ENCODE results near the gene HNRNPC. TPM values are rescaled to one million over a fixed set of nuclear protein-coding genes. Genes with fewer than 3 reads are reported as not detected.
"Not testable (repeated sequence)": the region's sequence is repeated elsewhere in the genome, so short reads cannot be mapped to it uniquely, and the experiment has no call there.

The HNRNPC gene
- total RNA-seq, 1 experiment from 2014 or later = 843 TPM

GRCh38 chr14:21307637-21308036, 38.4 kb upstream of the HNRNPC start:
- no peaks in the 10 kb centered on the region for H3K9me3 ChIP-seq (ENCODE audit: control insufficient read depth in 1 of 2, insufficient read depth in 1 of 2, low read depth in 1 of 2, low read length in 2 of 2)
- no peaks in the 10 kb centered on the region; the same call in 1 of the 2 replicates for H3K27me3 ChIP-seq (ENCODE audit: insufficient read depth, low read length)
- RAD21 ChIA-PET (ENCODE audit: low non-redundant PET in 1 of 2, low total read pairs in 2 of 2, uncharacterized antibody in 2 of 2, unreplicated experiment in 2 of 2) = no interaction called here
- peaks cover 0 to 15% of the 10 kb centered on the region in 2 experiments; a peak in 3 of 4 replicates for H3K4me1 ChIP-seq (ENCODE audit: control insufficient read depth in 1 of 2, insufficient read depth in 2 of 2, low read length in 2 of 2)
- CTCF ChIA-PET = no interaction called here
- TF ChIP-seq POLR2A (IDR thresholded peaks at IDR 0.05; ENCODE audit: borderline replicate concordance, extremely low read depth, insufficient read depth, insufficient read length) (no peak), POLR2AphosphoS5 (IDR thresholded peaks at IDR 0.05; ENCODE audit: low read depth, low read length) (no peak), MAX (IDR thresholded peaks at IDR 0.05) (no peak), SRF (IDR thresholded peaks at IDR 0.05; ENCODE audit: low read depth) (no peak), CEBPB (IDR thresholded peaks at IDR 0.05; ENCODE audit: low read depth) (no peak), FOSL1 (IDR thresholded peaks at IDR 0.05; ENCODE audit: low read depth) (no peak), TCF7L2 (IDR thresholded peaks at IDR 0.05; ENCODE audit: borderline replicate concordance, extremely low read depth, insufficient read depth, insufficient read length) (no peak), ELF1 (IDR thresholded peaks at IDR 0.05; ENCODE audit: borderline replicate concordance, low read depth) (no peak), ZFX (IDR thresholded peaks at IDR 0.05) (no peak), ATF3 (IDR thresholded peaks at IDR 0.05) (no peak), ZNF274 (IDR thresholded peaks at IDR 0.05; ENCODE audit: low read depth, low read length) (no peak)
- H3K9me2 ChIP-seq (ENCODE audit: insufficient read depth) = no peaks in the 10 kb centered on the region
- no peak overlapping the region for H3K9ac ChIP-seq (ENCODE audit: low read length)
- BruUV-seq (replicated peaks) = no TSS peak
- H3K4me3 ChIP-seq (replicated peaks in 1 of 2; ENCODE audit: low read depth in 1 of 2, low read length in 2 of 2) = no peak overlapping the region
- H3K4me2 ChIP-seq (ENCODE audit: low read length) = no peak overlapping the region
- intact Hi-C loops (cut with micrococcal nuclease) = no loop called here
- H3K36me3 ChIP-seq (ENCODE audit: control insufficient read depth in 1 of 2, insufficient read depth in 2 of 2, low read length in 2 of 2) = no peaks in the 10 kb centered on the region
- no peaks in the 10 kb centered on the region for H3K79me2 ChIP-seq (ENCODE audit: insufficient read depth, low read length)
- no peak overlapping the region for H2AFZ ChIP-seq (ENCODE audit: low read depth, low read length, poor library complexity, severe bottlenecking)
- no peaks in the 10 kb centered on the region for H4K20me1 ChIP-seq (ENCODE audit: insufficient read depth)
- POLR2A ChIA-PET = interaction anchor here (0.7 kb wide), 1 partner anchor 11 kb away, joined by 3 read pairs; no protein-coding TSS in a partner anchor
- no peak for ATAC-seq
- no peak for DNase-seq (ENCODE audit: low read depth, low spot score)
- H3K27ac ChIP-seq (ENCODE audit: low read depth, low read length) = no peak overlapping the region

- H3K4me3 ChIP-seq (replicated peaks in 1 of 2; ENCODE audit: low read depth in 1 of 2, low read length in 2 of 2); H2AFZ ChIP-seq (ENCODE audit: low read depth, low read length, poor library complexity, severe bottlenecking); H3K27ac ChIP-seq (ENCODE audit: low read depth, low read length); H4K20me1 ChIP-seq (ENCODE audit: insufficient read depth); H3K9ac ChIP-seq (ENCODE audit: low read length); DNase-seq (ENCODE audit: low read depth, low spot score); H3K9me2 ChIP-seq (ENCODE audit: insufficient read depth); ATAC-seq; H3K27me3 ChIP-seq (ENCODE audit: insufficient read depth, low read length); RAD21 ChIA-PET (ENCODE audit: low non-redundant PET in 1 of 2, low total read pairs in 2 of 2, uncharacterized antibody in 2 of 2, unreplicated experiment in 2 of 2); H3K36me3 ChIP-seq (ENCODE audit: control insufficient read depth in 1 of 2, insufficient read depth in 2 of 2, low read length in 2 of 2); BruUV-seq (replicated peaks); H3K9me3 ChIP-seq (ENCODE audit: control insufficient read depth in 1 of 2, insufficient read depth in 1 of 2, low read depth in 1 of 2, low read length in 2 of 2); CTCF ChIA-PET; H3K4me1 ChIP-seq (ENCODE audit: control insufficient read depth in 1 of 2, insufficient read depth in 2 of 2, low read length in 2 of 2); H3K79me2 ChIP-seq (ENCODE audit: insufficient read depth, low read length); intact Hi-C loops (cut with micrococcal nuclease); H3K4me2 ChIP-seq (ENCODE audit: low read length): not testable (repeated sequence)
- POLR2A ChIA-PET = interaction anchor here (0.7 to 0.9 kb wide), 2 partner anchors 110 to 1983 kb away, joined by 4 to 6 read pairs; no protein-coding TSS in a partner anchor
These were observed 33.5 kb upstream of the HNRNPC start for GRCh38 chr14:21302836-21303140.

All from HCT116 (cell line).